NCI-H187 (cell line): Measurements from ENCODE around the gene PTBP3.
"Not testable (repeated sequence)": the region's sequence is repeated elsewhere in the genome, so short reads cannot be mapped to it uniquely, and the experiment has no call there.

Experiments used
- DNase-seq, 2 experiments: peaks; one replicate each; lab custom pipeline; 2025; lab: John Stamatoyannopoulos, UW

Gene PTBP3

GRCh38 chr9:112268413-112268812 lies 65.0 kb downstream of the PTBP3 start:
- no peak for DNase-seq

GRCh38 chr9:112267086-112267485 lies 66.3 kb downstream of the PTBP3 start:
- not testable (repeated sequence) for DNase-seq

- DNase-seq = no peak
Observed at GRCh38 chr9:112265391-112265790, 68.0 kb downstream of the PTBP3 start.

GRCh38 chr9:112262577-112262976 lies 70.8 kb downstream of the PTBP3 start:
- no peak for DNase-seq

GRCh38 chr9:112261133-112261532 lies 72.3 kb downstream of the PTBP3 start:
- no peak for DNase-seq

- DNase-seq = no peak
Observed at GRCh38 chr9:112258106-112258505, 75.3 kb downstream of the PTBP3 start.

- DNase-seq = no peak
Observed at GRCh38 chr9:112252194-112252593, 81.2 kb downstream of the PTBP3 start.

- no peak for DNase-seq
Observed at GRCh38 chr9:112249277-112249676, 84.1 kb downstream of the PTBP3 start.

GRCh38 chr9:112248722-112249121 lies 84.7 kb downstream of the PTBP3 start:
- no peak for DNase-seq

- DNase-seq = no peak
Observed at GRCh38 chr9:112247090-112247489, 86.3 kb downstream of the PTBP3 start.

- DNase-seq = no peak
Observed at GRCh38 chr9:112245126-112245525, 88.3 kb downstream of the PTBP3 start.

- DNase-seq = no peak
Observed at GRCh38 chr9:112242147-112242804, 91.1 kb downstream of the PTBP3 start.

GRCh38 chr9:112241491-112241890 lies 91.9 kb downstream of the PTBP3 start:
- no peak for DNase-seq

GRCh38 chr9:112239708-112240107 lies 93.7 kb downstream of the PTBP3 start:
- no peak for DNase-seq

- no peak for DNase-seq
Observed at GRCh38 chr9:112239284-112239683, 94.1 kb downstream of the PTBP3 start.

GRCh38 chr9:112234779-112235178 lies 98.6 kb downstream of the PTBP3 start:
- no peak for DNase-seq

GRCh38 chr9:112233769-112234168 lies 99.7 kb downstream of the PTBP3 start:
- DNase-seq = no peak

- DNase-seq = no peak
Observed at GRCh38 chr9:112232233-112232632, 101.2 kb downstream of the PTBP3 start.

GRCh38 chr9:112226091-112226490 lies 107.3 kb downstream of the PTBP3 start:
- DNase-seq = no peak

GRCh38 chr9:112224401-112225289 lies 108.8 kb downstream of the PTBP3 start:
- no peak for DNase-seq

- no peak for DNase-seq
Observed at GRCh38 chr9:112218908-112219307, 114.5 kb downstream of the PTBP3 start.

- no peak for DNase-seq
Observed at GRCh38 chr9:112212926-112213325, 120.5 kb downstream of the PTBP3 start.

- no peak for DNase-seq
Observed at GRCh38 chr9:112207451-112207850, 126.0 kb downstream of the PTBP3 start.
